Right cardiac atrium (tissue), 5 donors: ENCODE results near the gene TCAIM. TPM values are rescaled to one million over a fixed set of nuclear protein-coding genes. Genes with fewer than 3 reads are reported as not detected.

Source experiments
- ATAC-seq, 2 donors: fragments of 200-7000 bp; cut with Tn5 transposase; one replicate each; pipeline versions ENCODE4 v1.8.0 to v1.9.1; 2020; ENCODE audit warnings: moderate library complexity in 2 of 2, mild to moderate bottlenecking in 1 of 2
- DNase-seq, 3 donors: peaks; one replicate each; pipeline ENCODE4 v3.0.0-alpha.2; 2020
- H3K27ac ChIP-seq: one replicate; pipeline ENCODE4 v1.5.1; 2013; ENCODE audit warnings: mild to moderate bottlenecking, low read length, control low read depth, moderate library complexity
- H3K27me3 ChIP-seq: one replicate; pipeline ENCODE4 v1.6.1; 2013; ENCODE audit not compliant: control insufficient read depth, insufficient read depth
- H3K4me1 ChIP-seq: one replicate; pipeline ENCODE4 v1.6.1; 2013; ENCODE audit warnings: low read length; ENCODE audit not compliant: control insufficient read depth, insufficient read depth
- H3K4me3 ChIP-seq: one replicate; pipeline ENCODE4 v1.5.1; 2013; ENCODE audit warnings: low read length, control low read depth
- H3K9me3 ChIP-seq: one replicate; pipeline ENCODE4 v1.6.1; 2013; ENCODE audit warnings: low read length; ENCODE audit not compliant: control insufficient read depth
- WGBS: extraction: QIAGEN DNeasy Blood & Tissue Kit; methylation state at CpG from one replicate; pipeline ENCODE4 v1.1.7; 2013; 5-methylcytosine and 5-hydroxymethylcytosine counted together
- intact Hi-C, 4 donors: fragments of 100-400 bp; cut with DNase I; formaldehyde crosslinking; loops; one replicate each; pipeline versions ENCODE4 v1.11.0 to v1.14.0; 2022 to 2023
- polyA plus RNA-seq: library from polyadenylated mRNA; stranded (reverse); fragments of 200-250 nt; gene quantifications from one replicate; pipeline ENCODE4 v1.2.3, GENCODE V29; 2013
- total RNA-seq, 4 donors: library from RNA; stranded (reverse); fragmentation: NEBNext Ultra II Directional; extraction: Animal tissue kit (Norgen Biotek cat#: 25700); gene quantifications; one replicate each; pipeline ENCODE4 v1.2.1, GENCODE V29; 2021
- donor health status: healthy with polysubstance abuse.
- donor health status: DM: no; HTN: yes; CAD: no.
- donor health status: DM: no; HTN: no; CAD: no.
- donor health status: DM: no; HTN: yes; CAD: no; lungs with severe emphysema.
- donor health status: DM: yes; HTN: yes; CAD: no.

The TCAIM gene
- total and polyA plus RNA-seq, 5 donors, result 18.3 to 29.3 (median 28.3) TPM

GRCh38 chr3:44324584-44324983 is 14.0 kb upstream of the TCAIM start:
- Histone ChIP-seq H3K4me3 (no peak overlapping the region), H3K9me3 (no peaks in the 10 kb centered on the region), H3K27ac (no peak overlapping the region), H3K27me3 (no peaks in the 10 kb centered on the region), H3K4me1 (no peaks in the 10 kb centered on the region)
- no peak for DNase-seq
- intact Hi-C loops, result loop anchor here in 2 of 4 donors (10.0 kb wide), 2 partner anchors 150 to 190 kb away; partner anchors contain the start of gene ZNF445 (in 1 of the 2)
- ATAC-seq, result no peak

- 13% methylated on average over 2 of the region's 2 CpGs for WGBS
- Histone ChIP-seq H3K9me3 (no peaks in the 10 kb centered on the region), H3K27me3 (no peaks in the 10 kb centered on the region), H3K27ac (no peak overlapping the region), H3K4me3 (no peak overlapping the region), H3K4me1 (no peaks in the 10 kb centered on the region)
- intact Hi-C loops, result loop anchor here in 2 of 4 donors (10.0 kb wide), 2 partner anchors 149 to 189 kb away; partner anchors contain the start of gene ZNF445 (in 1 of the 2)
- ATAC-seq (no peak), DNase-seq (no peak)
Measured at GRCh38 chr3:44326019-44326418, 12.5 kb upstream of the TCAIM start.

DNA sequence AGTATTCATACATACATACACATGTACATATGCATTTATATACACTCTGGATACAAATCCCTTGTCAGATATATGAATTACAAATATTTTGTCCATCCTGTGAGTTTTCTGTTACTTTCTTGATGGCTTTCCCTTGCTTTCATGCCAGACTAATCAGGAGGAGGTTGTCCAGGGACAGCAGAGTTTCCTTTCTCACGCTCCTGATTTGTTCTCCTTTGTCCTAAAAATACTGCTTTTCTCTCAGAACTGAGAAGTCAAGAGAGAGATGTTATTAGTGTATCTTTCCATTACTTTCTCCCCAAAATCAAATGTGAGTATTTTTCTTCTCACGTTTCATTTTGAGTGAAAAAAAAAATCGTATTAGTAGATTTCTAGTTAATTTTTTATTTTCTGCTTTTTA is 12.1 kb upstream of the TCAIM start:
- H3K27ac ChIP-seq, result no peak overlapping the region
- no peaks in the 10 kb centered on the region for H3K9me3 ChIP-seq
- H3K27me3 ChIP-seq, result no peaks in the 10 kb centered on the region
- H3K4me1 ChIP-seq, result no peaks in the 10 kb centered on the region
- DNase-seq (no peak), ATAC-seq (no peak)
- intact Hi-C loops, result loop anchor here in 2 of 4 donors (10.0 kb wide), 2 partner anchors 148 to 188 kb away; partner anchors contain the start of gene ZNF445 (in 1 of the 2)
- H3K4me3 ChIP-seq, result no peak overlapping the region
- 55% methylated on average over 3 of the region's 3 CpGs for WGBS

GRCh38 chr3:44329946-44330345 is 8.6 kb upstream of the TCAIM start:
- Histone ChIP-seq H3K4me1 (no peaks in the 10 kb centered on the region), H3K9me3 (no peaks in the 10 kb centered on the region), H3K27me3 (no peaks in the 10 kb centered on the region), H3K4me3 (no peak overlapping the region), H3K27ac (no peak overlapping the region)
- ATAC-seq (no peak), DNase-seq (no peak)
- intact Hi-C loops, result loop anchor here in 2 of 4 donors (10.0 kb wide), 2 partner anchors 145 to 185 kb away; partner anchors contain the start of gene ZNF445 (in 1 of the 2)

DNA sequence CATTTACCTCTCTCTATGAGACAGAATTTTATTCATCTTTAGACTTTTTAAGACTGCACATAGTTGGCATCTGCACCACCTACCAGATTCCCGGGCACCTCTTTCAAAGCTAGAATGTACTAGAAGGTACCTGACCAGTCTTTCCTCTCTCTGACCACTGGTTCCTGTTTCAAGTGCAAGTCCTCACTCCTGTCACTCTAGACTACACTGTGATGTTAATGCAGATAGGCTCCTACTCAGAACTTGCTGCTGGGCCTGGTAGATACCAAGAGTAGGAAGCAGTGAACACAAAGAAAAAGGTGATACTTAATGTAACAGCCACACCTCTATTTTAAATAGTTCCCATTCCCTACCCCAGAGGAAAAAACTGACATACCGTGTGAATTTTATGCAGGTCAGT is 8.1 kb upstream of the TCAIM start:
- H3K4me3 ChIP-seq, result no peak overlapping the region
- DNase-seq (no peak), ATAC-seq (no peak)
- no peak overlapping the region for H3K27ac ChIP-seq
- WGBS, result 82% methylated on average over 2 of the region's 2 CpGs
- H3K4me1 ChIP-seq, result no peaks in the 10 kb centered on the region
- H3K27me3 ChIP-seq, result no peaks in the 10 kb centered on the region
- intact Hi-C loops, result no loop called here
- H3K9me3 ChIP-seq, result no peaks in the 10 kb centered on the region

- Histone ChIP-seq H3K4me3 (no peak overlapping the region), H3K27me3 (no peaks in the 10 kb centered on the region), H3K9me3 (no peaks in the 10 kb centered on the region), H3K4me1 (peaks cover 3% of the 10 kb centered on the region), H3K27ac (no peak overlapping the region)
- no peak for DNase-seq
- no peak for ATAC-seq
- intact Hi-C loops, result no loop called here
- 81% methylated on average over 2 of the region's 2 CpGs for whole genome bisulfite sequencing
Measured at GRCh38 chr3:44334326-44334725, 4.2 kb upstream of the TCAIM start.

DNA sequence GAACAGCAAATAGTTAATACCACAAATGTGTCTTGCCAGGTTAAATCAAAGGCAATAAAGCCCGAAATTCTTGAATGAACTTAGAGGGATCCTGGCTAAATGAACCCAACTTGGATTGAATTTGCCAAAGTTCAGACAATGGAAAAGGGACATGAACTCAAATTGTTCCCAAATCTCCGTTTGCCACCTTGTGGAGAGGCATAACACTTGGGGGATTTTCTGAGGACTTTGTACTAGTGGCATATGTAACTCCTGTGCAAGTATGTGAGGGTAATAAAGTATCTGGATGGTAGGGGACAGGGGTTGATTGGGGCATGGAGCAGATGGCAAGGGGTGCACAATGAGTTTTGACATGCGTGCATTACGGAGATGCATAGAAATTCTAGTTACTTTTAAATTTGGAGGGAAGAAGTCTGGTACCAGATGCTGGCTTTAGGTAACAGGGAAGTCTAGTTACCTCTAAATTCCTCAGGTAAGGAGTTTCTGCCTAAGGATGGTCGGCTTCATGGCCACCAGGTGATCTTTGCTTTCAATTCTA is 1.2 kb upstream of the TCAIM start:
- H3K4me1 ChIP-seq, result peaks cover 5% of the 10 kb centered on the region
- WGBS, result 69% methylated on average over 5 of the region's 5 CpGs
- ATAC-seq (no peak), DNase-seq (no peak)
- peak overlapping the region; percentile 41 for H3K4me3 ChIP-seq
- intact Hi-C loops, result no loop called here
- H3K9me3 ChIP-seq, result no peaks in the 10 kb centered on the region
- H3K27ac ChIP-seq, result no peak overlapping the region
- no peaks in the 10 kb centered on the region for H3K27me3 ChIP-seq

DNA sequence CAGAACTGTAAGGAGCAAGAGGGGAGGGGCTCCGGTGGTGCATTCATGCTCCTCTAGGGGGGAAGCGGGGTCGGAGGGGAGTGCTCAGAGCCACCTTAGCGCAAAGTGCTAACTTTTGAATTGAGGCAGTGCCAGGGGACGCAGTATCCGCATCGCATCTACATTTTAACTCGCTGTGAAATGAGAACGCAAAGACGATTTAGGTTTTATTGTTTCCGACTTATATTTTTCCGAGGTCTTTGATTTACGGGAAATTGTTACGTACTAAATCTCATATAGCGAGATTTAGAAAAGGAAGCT is 212 bp downstream of the TCAIM start:
- Histone ChIP-seq H3K27ac (peak overlapping the region; percentile 65), H3K4me3 (peak overlapping the region; percentile 41), H3K27me3 (no peaks in the 10 kb centered on the region), H3K9me3 (no peaks in the 10 kb centered on the region), H3K4me1 (peaks cover 5% of the 10 kb centered on the region)
- DNase-seq (no peak), ATAC-seq (no peak)
- under 1% methylated on average over 15 of the region's 15 CpGs for whole genome bisulfite sequencing
- intact Hi-C loops, result no loop called here

GRCh38 chr3:44339181-44340057 is 853 bp downstream of the TCAIM start:
- intact Hi-C loops, result no loop called here
- ATAC-seq, result no peak
- H3K27ac ChIP-seq, result peak overlapping the region; percentile 38
- WGBS, result 23% methylated on average over 11 of the region's 11 CpGs
- H3K4me1 ChIP-seq, result peaks cover 5% of the 10 kb centered on the region
- H3K27me3 ChIP-seq, result no peaks in the 10 kb centered on the region
- no peaks in the 10 kb centered on the region for H3K9me3 ChIP-seq
- DNase-seq, result no peak
- peak overlapping the region; percentile 41 for H3K4me3 ChIP-seq

- WGBS, result 70% methylated on average over 3 of the region's 3 CpGs
- intact Hi-C loops, result no loop called here
Measured at GRCh38 chr3:44340058-44340395, 1.5 kb downstream of the TCAIM start.

DNA sequence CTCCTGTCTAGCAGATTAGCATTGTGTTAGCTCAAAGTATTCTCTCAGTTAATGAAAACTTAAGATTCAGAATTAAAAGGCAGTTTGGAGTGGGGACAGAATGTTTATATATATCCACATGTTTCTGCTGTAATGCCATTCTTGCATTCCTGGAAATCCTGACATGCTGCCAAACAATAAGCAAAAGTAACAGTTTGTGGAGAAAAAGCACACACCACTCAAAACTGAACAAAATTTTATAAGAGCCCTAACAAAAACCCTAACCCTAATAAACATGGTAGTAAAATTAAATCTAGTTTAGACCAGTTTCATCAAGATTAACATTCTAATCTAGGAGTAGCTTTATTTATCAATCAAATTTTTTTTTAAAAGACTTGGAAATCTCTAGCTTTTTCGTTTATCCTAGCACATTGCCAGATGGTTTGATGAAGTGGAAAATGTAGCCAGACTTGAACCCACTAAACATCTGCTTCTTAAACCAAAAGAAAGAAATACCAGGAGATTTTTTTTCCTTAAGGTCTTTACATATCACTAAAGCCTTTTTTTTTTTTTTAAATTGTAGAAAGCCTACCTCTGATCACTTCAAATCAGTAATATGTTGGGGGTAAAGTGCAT is 3.7 kb downstream of the TCAIM start:
- DNase-seq, result no peak
- ATAC-seq, result no peak
- peaks cover 7% of the 10 kb centered on the region for H3K4me1 ChIP-seq
- no peak overlapping the region for H3K27ac ChIP-seq
- 37% methylated on average over 1 of the region's 1 CpG for WGBS
- intact Hi-C loops, result no loop called here
- no peaks in the 10 kb centered on the region for H3K27me3 ChIP-seq
- H3K4me3 ChIP-seq, result no peak overlapping the region
- H3K9me3 ChIP-seq, result no peaks in the 10 kb centered on the region

More at GRCh38 chr3:44340058-44340395, 1.5 kb downstream of the TCAIM start:
- Histone ChIP-seq H3K27ac (peak overlapping the region; percentile 38), H3K27me3 (no peaks in the 10 kb centered on the region), H3K4me3 (peak overlapping the region; percentile 41), H3K4me1 (peaks cover 5% of the 10 kb centered on the region), H3K9me3 (no peaks in the 10 kb centered on the region)
- DNase-seq (no peak), ATAC-seq (no peak)
